AG10803 (cell line): Measurements from ENCODE around the gene PDE4C.

Experiments used
- DNase-seq: peaks from one replicate; pipeline ENCODE4 v3.0.0; 2010; ENCODE audit warnings: low read depth
- H3K4me3 ChIP-seq: 2 replicates; pipeline ENCODE4 v1.5.1; 2011; ENCODE audit warnings: mild to moderate bottlenecking, low read length, control low read depth
- CTCF ChIP-seq: conservative IDR thresholded peaks from 2 replicates; pipeline ENCODE4 v1.5.1; 2011; ENCODE audit warnings: mild to moderate bottlenecking, low read length, control low read depth, inconsistent platforms

The PDE4C gene

GRCh38 chr19:18225702-18226468 lies at the start of gene PDE4C:
PDE4C (minus strand) TSS chr19:18226438; CDS start chr19:18226415, 23 bp downstream.
- TF ChIP-seq CTCF = no peak
- H3K4me3 ChIP-seq = no peak within 1 kb of the TSS
- DNase-seq = no peak

DNA sequence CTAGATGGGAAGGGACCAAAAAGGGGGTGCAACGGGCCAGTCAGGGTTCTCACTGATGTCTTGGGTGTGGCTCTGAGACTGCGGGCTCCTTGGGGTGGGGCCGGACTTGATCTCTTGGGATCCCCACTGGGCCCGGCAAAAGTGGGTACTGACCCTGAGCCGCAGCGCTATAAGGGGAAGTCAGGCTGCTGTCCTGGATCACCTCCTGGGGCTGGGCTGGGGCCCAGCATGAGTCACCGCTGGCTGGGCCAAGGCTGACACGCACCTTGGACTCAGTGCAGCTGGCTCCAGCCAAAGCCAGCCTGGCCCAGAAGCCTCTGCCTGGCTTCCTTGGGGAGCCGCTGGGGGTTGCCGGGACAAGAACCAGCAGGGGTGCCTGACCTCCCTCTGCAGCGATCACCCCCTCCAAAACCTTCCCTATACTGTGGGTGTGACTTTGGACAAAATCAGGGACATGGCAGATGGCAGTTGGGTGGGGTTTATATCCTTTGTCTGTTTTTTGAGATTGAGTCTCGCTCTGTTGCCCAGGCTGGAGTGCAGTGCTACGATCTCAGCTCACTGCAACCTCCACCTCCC lies 48.6 kb upstream of the PDE4C start:
- peak overlapping the region; percentile 24; the same call in 1 of the 2 replicates for H3K4me3 ChIP-seq
- DNase-seq = peak; percentile 88
- TF ChIP-seq CTCF = peak; percentile 17; the same call in 1 of the 2 replicates

GRCh38 chr19:18274219-18274780 lies 48.1 kb upstream of the PDE4C start, which contains the start of gene IQCN:
IQCN (minus strand) TSS chr19:18274452; CDS start chr19:18269478, 4,974 bp downstream.
- peak within 1 kb of the TSS; percentile 24; the same call in 1 of the 2 replicates for H3K4me3 ChIP-seq
- TF ChIP-seq CTCF = no peak
- DNase-seq = no peak

DNA sequence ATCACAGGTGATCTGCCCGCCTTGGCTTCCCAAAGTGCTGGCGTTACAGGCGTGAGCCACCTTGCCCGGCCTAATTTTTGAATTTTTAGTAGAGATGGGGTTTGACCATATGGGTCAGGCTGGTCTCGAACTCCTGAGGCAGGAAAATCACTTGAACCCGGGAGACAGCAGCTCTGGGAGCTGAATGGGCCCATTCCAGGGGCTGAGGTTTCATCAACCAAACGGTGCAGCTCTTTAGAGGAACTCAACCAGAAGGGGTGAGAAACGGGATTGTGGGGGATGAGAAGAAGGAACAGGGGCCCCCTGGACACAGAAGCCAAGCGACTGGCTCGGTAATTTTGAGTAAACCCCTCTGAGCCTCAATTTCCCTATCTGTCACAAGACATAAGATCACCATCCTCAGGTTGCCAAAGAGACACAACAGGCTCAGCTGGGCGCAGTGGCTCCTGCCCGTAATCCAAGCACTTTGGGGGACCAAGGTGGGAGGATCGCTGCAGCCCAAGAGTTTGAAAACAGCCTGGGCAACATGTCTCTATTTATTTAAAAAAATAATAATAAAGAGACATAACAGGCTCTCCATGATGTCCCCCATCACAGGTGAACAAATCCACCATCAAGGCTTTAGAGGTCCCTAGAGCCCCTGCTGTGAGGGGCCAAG lies 47.5 kb upstream of the PDE4C start:
- DNase-seq = no peak
- H3K4me3 ChIP-seq = no peak overlapping the region
- TF ChIP-seq CTCF = no peak

DNA sequence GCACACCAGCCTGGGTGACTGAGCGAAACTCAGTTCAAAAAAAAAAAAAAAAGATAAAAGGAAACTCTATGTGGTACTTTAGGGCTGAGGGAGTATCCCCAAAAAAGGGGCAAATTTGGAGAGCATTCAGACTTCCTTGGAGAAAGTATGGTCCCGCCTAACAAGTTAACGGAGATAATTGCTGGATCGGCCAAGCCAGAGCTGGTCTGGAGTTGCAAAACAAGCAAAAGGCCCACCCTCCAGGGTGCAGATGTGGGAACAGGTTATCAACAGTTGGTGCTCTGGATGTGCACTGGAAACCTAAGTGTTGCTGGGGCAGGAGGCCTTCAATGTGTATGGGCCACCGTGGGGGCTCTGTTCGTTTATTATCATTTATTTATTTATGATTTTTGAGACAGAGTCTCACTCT lies 45.2 kb upstream of the PDE4C start:
- no peak for TF ChIP-seq CTCF
- DNase-seq = no peak
- no peak overlapping the region for H3K4me3 ChIP-seq

- DNase-seq = no peak
- no peak for TF ChIP-seq CTCF
- H3K4me3 ChIP-seq = no peak overlapping the region
Observed at GRCh38 chr19:18270326-18270725, 44.1 kb upstream of the PDE4C start.
